HEK293 (cell line): Measurements from ENCODE around the gene ZSCAN20.

Source experiments
- CTCF ChIA-PET: fragments of 350-600 bp; formaldehyde crosslinking; extraction: SDS; loops from one replicate; lab custom pipeline; 2021; ENCODE audit warnings: antibody characterized with exemption; lab: Yijun Ruan, JAX
- POLR2A ChIA-PET: fragments of 300-600 bp; formaldehyde crosslinking; extraction: SDS; loops from one replicate; lab custom pipeline; 2020; ENCODE audit warnings: antibody characterized with exemption, inconsistent platforms; lab: Yijun Ruan, JAX
- H3K27ac ChIP-seq: fragments of 200-500 bp; sonication (Bioruptor generic); 2 replicates; pipeline ENCODE4 v1.5.1; 2014; ENCODE audit warnings: low read depth, low read length, control low read depth, inconsistent platforms; ENCODE audit errors: extremely low read depth
- H3K36me3 ChIP-seq, 2 experiments: fragments of 200-500 bp in 1 of 2; sonication (Bioruptor generic) in 1 of 2; 1 replicate in 1 of 2; 2 replicates in 1 of 2; pipeline ENCODE4 v1.5.1; 2014 to 2017; ENCODE audit warnings: inconsistent platforms in 2 of 2, low read length in 2 of 2; ENCODE audit not compliant: control insufficient read depth in 2 of 2, insufficient read depth in 1 of 2
- H3K4me1 ChIP-seq: fragments of 200-500 bp; sonication (Bioruptor generic); 2 replicates; pipeline ENCODE4 v1.5.1; 2014; ENCODE audit warnings: mild to moderate bottlenecking, low read length, inconsistent platforms; ENCODE audit not compliant: control insufficient read depth, insufficient read depth
- H3K4me3 ChIP-seq: 2 replicates; pipeline ENCODE4 v1.5.1; 2011; ENCODE audit warnings: low read depth, mild to moderate bottlenecking, control low read depth, low read length, moderate library complexity
- H3K9me3 ChIP-seq: fragments of 200-500 bp; sonication (Bioruptor generic); 2 replicates; pipeline ENCODE4 v1.5.1; 2014; ENCODE audit warnings: low read depth, low read length, inconsistent platforms; ENCODE audit not compliant: control insufficient read depth, insufficient read depth
- HOXA7 ChIP-seq: sonication (generic); formaldehyde crosslinking; IDR thresholded peaks from 2 replicates; pipeline ENCODE4 v1.8.1; 2022; ENCODE audit warnings: missing genetic modification reagents, borderline replicate concordance
- KLF8 ChIP-seq: fragments of 450-650 bp; formaldehyde crosslinking; IDR thresholded peaks from 2 replicates; pipeline ENCODE4 v1.5.1; 2016; ENCODE audit warnings: missing biosample characterization, missing genetic modification characterization
- ZFP41 ChIP-seq: fragments of 450-650 bp; formaldehyde crosslinking; IDR thresholded peaks from 2 replicates; pipeline ENCODE4 v1.5.1; 2016; ENCODE audit warnings: missing biosample characterization, missing genetic modification characterization, borderline replicate concordance
- ZIC2 ChIP-seq: fragments of 450-650 bp; formaldehyde crosslinking; IDR thresholded peaks from 2 replicates; pipeline ENCODE4 v1.5.1; 2016; ENCODE audit warnings: missing biosample characterization, missing genetic modification characterization
- ZNF175 ChIP-seq: fragments of 450-650 bp; formaldehyde crosslinking; IDR thresholded peaks from 2 replicates; pipeline ENCODE4 v1.5.1; 2016; ENCODE audit warnings: missing biosample characterization, missing genetic modification characterization
- ZNF214 ChIP-seq: fragments of 450-650 bp; formaldehyde crosslinking; IDR thresholded peaks from 2 replicates; pipeline ENCODE4 v1.5.1; 2017; ENCODE audit warnings: missing biosample characterization, mild to moderate bottlenecking, missing genetic modification characterization, borderline replicate concordance
- ZNF501 ChIP-seq: fragments of 450-650 bp; formaldehyde crosslinking; IDR thresholded peaks from 2 replicates; pipeline ENCODE4 v1.5.1; 2016; ENCODE audit warnings: missing biosample characterization, missing genetic modification characterization
- ZNF548 ChIP-seq: fragments of 450-650 bp; formaldehyde crosslinking; IDR thresholded peaks from 2 replicates; pipeline ENCODE4 v1.5.1; 2016; ENCODE audit warnings: missing biosample characterization, missing genetic modification characterization
- ZNF621 ChIP-seq: fragments of 450-650 bp; formaldehyde crosslinking; IDR thresholded peaks from 2 replicates; pipeline ENCODE4 v1.5.1; 2017; ENCODE audit warnings: missing biosample characterization, missing genetic modification characterization
- ZNF629 ChIP-seq: fragments of 450-650 bp; formaldehyde crosslinking; IDR thresholded peaks from 2 replicates; pipeline ENCODE4 v1.5.1; 2017; ENCODE audit warnings: missing biosample characterization, missing genetic modification characterization
- ZNF76 ChIP-seq: fragments of 450-650 bp; formaldehyde crosslinking; IDR thresholded peaks from 2 replicates; pipeline ENCODE4; 2016; ENCODE audit warnings: low read depth, missing biosample characterization, missing genetic modification characterization, borderline replicate concordance
- ZNF785 ChIP-seq: fragments of 450-650 bp; formaldehyde crosslinking; IDR thresholded peaks from 2 replicates; pipeline ENCODE4 v1.5.1; 2016; ENCODE audit warnings: missing biosample characterization, missing genetic modification characterization
- TF ChIP-seq, protein P1 (sequence below): fragments of 450-650 bp; formaldehyde crosslinking; IDR thresholded peaks from 2 replicates; pipeline ENCODE4 v1.5.1; 2016; ENCODE audit warnings: missing biosample characterization, missing genetic modification characterization
- TF ChIP-seq, protein P2 (sequence below): fragments of 450-650 bp; formaldehyde crosslinking; IDR thresholded peaks from 2 replicates; pipeline ENCODE4 v1.5.1; 2016; ENCODE audit warnings: missing biosample characterization, missing genetic modification characterization
- TF ChIP-seq, protein P3 (sequence below): fragments of 450-650 bp; formaldehyde crosslinking; IDR thresholded peaks from 2 replicates; pipeline ENCODE4 v1.5.1; 2016; ENCODE audit warnings: missing biosample characterization, missing genetic modification characterization
- TF ChIP-seq, protein P4 (sequence below): fragments of 450-650 bp; formaldehyde crosslinking; IDR thresholded peaks from 2 replicates; pipeline ENCODE4 v1.5.1; 2016; ENCODE audit warnings: missing biosample characterization, missing genetic modification characterization
- TF ChIP-seq, protein P5 (sequence below): fragments of 450-650 bp; formaldehyde crosslinking; IDR thresholded peaks from 2 replicates; pipeline ENCODE4 v1.5.1; 2016; ENCODE audit warnings: missing biosample characterization, missing genetic modification characterization

The ZSCAN20 gene

DNA sequence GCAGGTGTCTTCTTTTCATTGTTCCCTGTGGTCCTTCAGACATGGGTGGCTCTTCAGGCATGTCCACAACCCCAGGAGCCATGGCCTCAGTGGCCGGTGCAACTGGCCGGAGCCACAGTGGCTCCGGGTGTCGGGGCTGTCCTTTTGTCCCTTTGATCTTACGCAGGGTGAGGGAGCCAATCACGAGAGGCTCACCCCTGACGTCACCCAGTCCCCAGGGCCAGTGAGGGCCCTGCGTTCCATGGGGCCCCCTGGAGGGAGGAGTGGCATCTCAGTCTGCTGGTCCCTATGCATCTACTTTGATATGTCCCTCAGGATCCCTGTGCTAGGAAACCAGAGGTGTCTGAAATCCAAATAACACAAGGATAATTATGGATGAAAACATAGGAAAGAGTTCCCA is 29.3 kb downstream of the ZSCAN20 start:
- H3K27ac ChIP-seq: no peak overlapping the region
- H3K4me1 ChIP-seq: no peaks in the 10 kb centered on the region
- no peaks in the 10 kb centered on the region for H3K9me3 ChIP-seq
- ChIA-PET CTCF (no interaction called here), POLR2A (no interaction called here)
- TF ChIP-seq, protein P1, sequence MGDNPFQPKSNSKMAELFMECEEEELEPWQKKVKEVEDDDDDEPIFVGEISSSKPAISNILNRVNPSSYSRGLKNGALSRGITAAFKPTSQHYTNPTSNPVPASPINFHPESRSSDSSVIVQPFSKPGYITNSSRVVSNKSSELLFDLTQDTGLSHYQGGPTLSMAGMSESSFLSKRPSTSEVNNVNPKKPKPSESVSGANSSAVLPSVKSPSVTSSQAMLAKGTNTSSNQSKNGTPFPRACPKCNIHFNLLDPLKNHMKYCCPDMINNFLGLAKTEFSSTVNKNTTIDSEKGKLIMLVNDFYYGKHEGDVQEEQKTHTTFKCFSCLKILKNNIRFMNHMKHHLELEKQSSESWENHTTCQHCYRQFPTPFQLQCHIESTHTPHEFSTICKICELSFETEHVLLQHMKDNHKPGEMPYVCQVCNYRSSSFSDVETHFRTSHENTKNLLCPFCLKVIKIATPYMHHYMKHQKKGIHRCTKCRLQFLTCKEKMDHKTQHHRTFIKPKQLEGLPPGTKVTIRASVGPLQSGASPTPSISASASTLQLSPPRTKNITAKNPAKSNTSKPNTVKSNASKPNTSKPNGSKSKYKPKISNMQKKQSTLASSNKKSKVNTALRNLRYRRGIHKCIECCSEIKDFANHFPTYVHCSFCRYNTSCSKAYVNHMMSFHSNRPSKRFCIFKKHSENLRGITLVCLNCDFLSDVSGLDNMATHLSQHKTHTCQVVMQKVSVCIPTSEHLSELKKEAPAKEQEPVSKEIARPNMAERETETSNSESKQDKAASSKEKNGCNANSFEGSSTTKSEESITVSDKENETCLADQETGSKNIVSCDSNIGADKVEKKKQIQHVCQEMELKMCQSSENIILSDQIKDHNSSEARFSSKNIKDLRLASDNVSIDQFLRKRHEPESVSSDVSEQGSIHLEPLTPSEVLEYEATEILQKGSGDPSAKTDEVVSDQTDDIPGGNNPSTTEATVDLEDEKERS (tag by site-specific recombination): no peak
- TF ChIP-seq KLF8 (tag by site-specific recombination): no peak
- TF ChIP-seq ZNF785: no peak
- no peak for TF ChIP-seq ZNF214 (tag by site-specific recombination)
- no peak for TF ChIP-seq ZNF548
- no peak for TF ChIP-seq ZIC2
- TF ChIP-seq HOXA7 (CRISPR knock-in tag): no peak
- no peak for TF ChIP-seq ZNF175 (tag by site-specific recombination)
- no peak for TF ChIP-seq ZNF621 (tag by site-specific recombination)
- TF ChIP-seq, protein P2, sequence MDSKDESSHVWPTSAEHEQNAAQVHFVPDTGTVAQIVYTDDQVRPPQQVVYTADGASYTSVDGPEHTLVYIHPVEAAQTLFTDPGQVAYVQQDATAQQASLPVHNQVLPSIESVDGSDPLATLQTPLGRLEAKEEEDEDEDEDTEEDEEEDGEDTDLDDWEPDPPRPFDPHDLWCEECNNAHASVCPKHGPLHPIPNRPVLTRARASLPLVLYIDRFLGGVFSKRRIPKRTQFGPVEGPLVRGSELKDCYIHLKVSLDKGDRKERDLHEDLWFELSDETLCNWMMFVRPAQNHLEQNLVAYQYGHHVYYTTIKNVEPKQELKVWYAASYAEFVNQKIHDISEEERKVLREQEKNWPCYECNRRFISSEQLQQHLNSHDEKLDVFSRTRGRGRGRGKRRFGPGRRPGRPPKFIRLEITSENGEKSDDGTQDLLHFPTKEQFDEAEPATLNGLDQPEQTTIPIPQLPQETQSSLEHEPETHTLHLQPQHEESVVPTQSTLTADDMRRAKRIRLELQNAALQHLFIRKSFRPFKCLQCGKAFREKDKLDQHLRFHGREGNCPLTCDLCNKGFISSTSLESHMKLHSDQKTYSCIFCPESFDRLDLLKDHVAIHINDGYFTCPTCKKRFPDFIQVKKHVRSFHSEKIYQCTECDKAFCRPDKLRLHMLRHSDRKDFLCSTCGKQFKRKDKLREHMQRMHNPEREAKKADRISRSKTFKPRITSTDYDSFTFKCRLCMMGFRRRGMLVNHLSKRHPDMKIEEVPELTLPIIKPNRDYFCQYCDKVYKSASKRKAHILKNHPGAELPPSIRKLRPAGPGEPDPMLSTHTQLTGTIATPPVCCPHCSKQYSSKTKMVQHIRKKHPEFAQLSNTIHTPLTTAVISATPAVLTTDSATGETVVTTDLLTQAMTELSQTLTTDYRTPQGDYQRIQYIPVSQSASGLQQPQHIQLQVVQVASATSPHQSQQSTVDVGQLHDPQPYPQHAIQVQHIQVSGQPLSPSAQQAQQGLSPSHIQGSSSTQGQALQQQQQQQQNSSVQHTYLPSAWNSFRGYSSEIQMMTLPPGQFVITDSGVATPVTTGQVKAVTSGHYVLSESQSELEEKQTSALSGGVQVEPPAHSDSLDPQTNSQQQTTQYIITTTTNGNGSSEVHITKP: no peak
- TF ChIP-seq ZNF629 (tag by site-specific recombination): no peak
- TF ChIP-seq, protein P3, sequence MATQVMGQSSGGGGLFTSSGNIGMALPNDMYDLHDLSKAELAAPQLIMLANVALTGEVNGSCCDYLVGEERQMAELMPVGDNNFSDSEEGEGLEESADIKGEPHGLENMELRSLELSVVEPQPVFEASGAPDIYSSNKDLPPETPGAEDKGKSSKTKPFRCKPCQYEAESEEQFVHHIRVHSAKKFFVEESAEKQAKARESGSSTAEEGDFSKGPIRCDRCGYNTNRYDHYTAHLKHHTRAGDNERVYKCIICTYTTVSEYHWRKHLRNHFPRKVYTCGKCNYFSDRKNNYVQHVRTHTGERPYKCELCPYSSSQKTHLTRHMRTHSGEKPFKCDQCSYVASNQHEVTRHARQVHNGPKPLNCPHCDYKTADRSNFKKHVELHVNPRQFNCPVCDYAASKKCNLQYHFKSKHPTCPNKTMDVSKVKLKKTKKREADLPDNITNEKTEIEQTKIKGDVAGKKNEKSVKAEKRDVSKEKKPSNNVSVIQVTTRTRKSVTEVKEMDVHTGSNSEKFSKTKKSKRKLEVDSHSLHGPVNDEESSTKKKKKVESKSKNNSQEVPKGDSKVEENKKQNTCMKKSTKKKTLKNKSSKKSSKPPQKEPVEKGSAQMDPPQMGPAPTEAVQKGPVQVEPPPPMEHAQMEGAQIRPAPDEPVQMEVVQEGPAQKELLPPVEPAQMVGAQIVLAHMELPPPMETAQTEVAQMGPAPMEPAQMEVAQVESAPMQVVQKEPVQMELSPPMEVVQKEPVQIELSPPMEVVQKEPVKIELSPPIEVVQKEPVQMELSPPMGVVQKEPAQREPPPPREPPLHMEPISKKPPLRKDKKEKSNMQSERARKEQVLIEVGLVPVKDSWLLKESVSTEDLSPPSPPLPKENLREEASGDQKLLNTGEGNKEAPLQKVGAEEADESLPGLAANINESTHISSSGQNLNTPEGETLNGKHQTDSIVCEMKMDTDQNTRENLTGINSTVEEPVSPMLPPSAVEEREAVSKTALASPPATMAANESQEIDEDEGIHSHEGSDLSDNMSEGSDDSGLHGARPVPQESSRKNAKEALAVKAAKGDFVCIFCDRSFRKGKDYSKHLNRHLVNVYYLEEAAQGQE (tag by site-specific recombination): no peak
- no peak for TF ChIP-seq ZNF501 (tag by site-specific recombination)
- no peak for TF ChIP-seq ZNF76 (tag by site-specific recombination)
- no peak for TF ChIP-seq ZFP41 (tag by site-specific recombination)
- TF ChIP-seq, protein P4, sequence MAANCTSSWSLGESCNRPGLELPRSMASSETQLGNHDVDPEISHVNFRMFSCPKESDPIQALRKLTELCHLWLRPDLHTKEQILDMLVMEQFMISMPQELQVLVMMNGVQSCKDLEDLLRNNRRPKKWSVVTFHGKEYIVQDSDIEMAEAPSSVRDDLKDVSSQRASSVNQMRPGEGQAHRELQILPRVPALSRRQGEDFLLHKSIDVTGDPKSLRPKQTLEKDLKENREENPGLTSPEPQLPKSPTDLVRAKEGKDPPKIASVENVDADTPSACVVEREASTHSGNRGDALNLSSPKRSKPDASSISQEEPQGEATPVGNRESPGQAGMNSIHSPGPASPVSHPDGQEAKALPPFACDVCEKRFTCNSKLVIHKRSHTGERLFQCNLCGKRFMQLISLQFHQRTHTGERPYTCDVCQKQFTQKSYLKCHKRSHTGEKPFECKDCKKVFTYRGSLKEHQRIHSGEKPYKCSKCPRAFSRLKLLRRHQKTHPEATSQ (tag by site-specific recombination): no peak
- TF ChIP-seq, protein P5, sequence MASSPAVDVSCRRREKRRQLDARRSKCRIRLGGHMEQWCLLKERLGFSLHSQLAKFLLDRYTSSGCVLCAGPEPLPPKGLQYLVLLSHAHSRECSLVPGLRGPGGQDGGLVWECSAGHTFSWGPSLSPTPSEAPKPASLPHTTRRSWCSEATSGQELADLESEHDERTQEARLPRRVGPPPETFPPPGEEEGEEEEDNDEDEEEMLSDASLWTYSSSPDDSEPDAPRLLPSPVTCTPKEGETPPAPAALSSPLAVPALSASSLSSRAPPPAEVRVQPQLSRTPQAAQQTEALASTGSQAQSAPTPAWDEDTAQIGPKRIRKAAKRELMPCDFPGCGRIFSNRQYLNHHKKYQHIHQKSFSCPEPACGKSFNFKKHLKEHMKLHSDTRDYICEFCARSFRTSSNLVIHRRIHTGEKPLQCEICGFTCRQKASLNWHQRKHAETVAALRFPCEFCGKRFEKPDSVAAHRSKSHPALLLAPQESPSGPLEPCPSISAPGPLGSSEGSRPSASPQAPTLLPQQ (tag by site-specific recombination): no peak
- H3K4me3 ChIP-seq: no peak overlapping the region
- H3K36me3 ChIP-seq: peaks cover 0 to 18% of the 10 kb centered on the region in 2 experiments; a peak in 1 of 3 replicates
